SK-N-SH treated with all-trans-retinoic acid at 6 μM for 48 hours (cell line): Measurements from ENCODE around the gene GSTO2.
A peak's percentile ranks its signal among the peaks of the same experiment; 100 is the strongest.

Source experiments
- ATAC-seq: fragments of 200-7000 bp; cut with Tn5 transposase; 3 replicates; pipeline ENCODE4 v1.9.1; 2020; ENCODE audit warnings: mild to moderate bottlenecking, moderate library complexity
- ARNTL ChIP-seq: fragments of 450-650 bp; formaldehyde crosslinking; IDR thresholded peaks from 2 replicates; pipeline ENCODE4 v1.5.0; 2020; ENCODE audit warnings: low read depth, mild to moderate bottlenecking, moderate library complexity, borderline replicate concordance
- BACH2 ChIP-seq: fragments of 250-450 bp; sonication (Bioruptor Pico); IDR thresholded peaks from 2 replicates; pipeline ENCODE4 v1.9.0; 2021; ENCODE audit warnings: mild to moderate bottlenecking, borderline replicate concordance
- CSDC2 ChIP-seq: fragments of 250-450 bp; sonication (Bioruptor Pico); IDR thresholded peaks from 2 replicates; pipeline ENCODE4 v1.5.0; 2020; ENCODE audit warnings: mild to moderate bottlenecking, moderate library complexity
- GLIS3 ChIP-seq: fragments of 250-450 bp; sonication (Bioruptor Pico); IDR thresholded peaks from 2 replicates; pipeline ENCODE4 v1.5.0; 2020; ENCODE audit warnings: mild to moderate bottlenecking, moderate library complexity
- ISL1 ChIP-seq: fragments of 250-450 bp; sonication (Bioruptor Pico); IDR thresholded peaks from 2 replicates; pipeline ENCODE4 v2.1.2; 2022; ENCODE audit warnings: mild to moderate bottlenecking, moderate library complexity
- OSR1 ChIP-seq: fragments of 250-450 bp; sonication (Bioruptor Pico); IDR thresholded peaks from 2 replicates; pipeline ENCODE4 v1.8.0; 2022; ENCODE audit warnings: moderate library complexity, mild to moderate bottlenecking, inconsistent platforms
- PPARA ChIP-seq: fragments of 250-450 bp; sonication (Bioruptor Pico); IDR thresholded peaks from 2 replicates; pipeline ENCODE4 v1.5.0; 2020; ENCODE audit warnings: mild to moderate bottlenecking, borderline replicate concordance
- RARB ChIP-seq: fragments of 250-450 bp; sonication (Bioruptor Pico); IDR thresholded peaks from 2 replicates; pipeline ENCODE4 v1.8.0; 2021; ENCODE audit warnings: mild to moderate bottlenecking, moderate library complexity
- SNAI2 ChIP-seq: fragments of 250-450 bp; sonication (Bioruptor Pico); IDR thresholded peaks from 2 replicates; pipeline ENCODE4 v1.5.0; 2020; ENCODE audit warnings: mild to moderate bottlenecking, moderate library complexity
- TCF4 ChIP-seq: fragments of 250-450 bp; sonication (Bioruptor Pico); IDR thresholded peaks from 2 replicates; pipeline ENCODE4 v1.8.0; 2021; ENCODE audit warnings: mild to moderate bottlenecking, moderate library complexity, borderline replicate concordance
- TOX ChIP-seq: fragments of 250-450 bp; sonication (Bioruptor Pico); IDR thresholded peaks from 2 replicates; pipeline ENCODE4 v1.8.0; 2021; ENCODE audit warnings: mild to moderate bottlenecking, moderate library complexity, borderline replicate concordance
- ZC3H10 ChIP-seq: fragments of 250-450 bp; sonication (Bioruptor Pico); IDR thresholded peaks from 2 replicates; pipeline ENCODE4 v1.5.1; 2021; ENCODE audit warnings: mild to moderate bottlenecking, moderate library complexity
- ZFP3 ChIP-seq: fragments of 250-450 bp; sonication (Bioruptor Pico); IDR thresholded peaks from 2 replicates; pipeline ENCODE4 v1.5.0; 2020; ENCODE audit warnings: mild to moderate bottlenecking, moderate library complexity
- ZFP30 ChIP-seq: fragments of 450-650 bp; formaldehyde crosslinking; IDR thresholded peaks from 2 replicates; pipeline ENCODE4 v1.5.0; 2022; ENCODE audit warnings: mild to moderate bottlenecking, moderate library complexity
- ZNF565 ChIP-seq: fragments of 450-650 bp; formaldehyde crosslinking; conservative IDR thresholded peaks from 2 replicates; pipeline ENCODE4 v1.5.0; 2020; ENCODE audit warnings: low read depth, mild to moderate bottlenecking, moderate library complexity
- ZNF70 ChIP-seq: fragments of 450-650 bp; formaldehyde crosslinking; IDR thresholded peaks from 2 replicates; pipeline ENCODE4 v1.5.0; 2020; ENCODE audit warnings: mild to moderate bottlenecking, moderate library complexity
- TF ChIP-seq, protein P1 (sequence below): fragments of 250-450 bp; sonication (Bioruptor Pico); IDR thresholded peaks from 2 replicates; pipeline ENCODE4 v1.8.0; 2021; ENCODE audit warnings: low read depth, mild to moderate bottlenecking, moderate library complexity, borderline replicate concordance
- TF ChIP-seq, protein P2 (sequence below): fragments of 250-450 bp; sonication (Bioruptor Pico); IDR thresholded peaks from 2 replicates; pipeline ENCODE4 v1.5.1; 2021; ENCODE audit warnings: mild to moderate bottlenecking, moderate library complexity
- TF ChIP-seq, protein P3 (sequence below): fragments of 250-450 bp; sonication (Bioruptor Pico); IDR thresholded peaks from 2 replicates; pipeline ENCODE4 v1.5.1; 2020; ENCODE audit warnings: low read depth, mild to moderate bottlenecking, moderate library complexity
- TF ChIP-seq, protein P4 (sequence below): fragments of 250-450 bp; sonication (Bioruptor Pico); IDR thresholded peaks from 2 replicates; pipeline ENCODE4 v1.8.0; 2020; ENCODE audit warnings: mild to moderate bottlenecking, moderate library complexity, borderline replicate concordance

GSTO2 gene

DNA sequence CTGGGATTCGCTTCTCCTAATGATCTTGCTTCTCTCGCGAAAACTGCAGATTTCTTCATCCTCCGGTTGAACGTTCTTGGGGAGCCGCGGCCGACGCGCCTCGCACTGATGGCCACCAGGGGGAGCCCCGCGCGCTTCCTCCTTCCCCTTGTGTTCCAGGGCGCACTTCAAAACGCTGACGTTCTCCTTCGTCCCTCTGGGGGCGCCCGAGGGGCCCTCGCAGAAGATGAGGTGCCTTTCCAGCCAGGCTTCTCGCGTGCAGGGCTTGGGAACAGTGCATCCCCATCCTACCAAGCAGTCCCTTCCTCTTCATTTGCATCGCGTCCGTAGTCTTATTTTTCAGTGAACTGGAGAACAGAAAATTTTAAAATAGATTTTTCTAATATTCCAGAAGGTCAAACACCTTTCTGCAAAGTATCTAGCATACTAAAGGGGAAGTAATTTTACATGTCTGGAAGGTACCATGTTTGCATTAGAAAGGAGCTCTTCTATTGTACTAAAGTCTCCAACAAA lies 22.5 kb downstream of the GSTO2 start:
- TF ChIP-seq ISL1 (CRISPR knock-in tag) (no peak), ZC3H10 (CRISPR knock-in tag) (no peak), SNAI2 (no peak), CSDC2 (CRISPR knock-in tag) (no peak)
- TF ChIP-seq, protein P1, sequence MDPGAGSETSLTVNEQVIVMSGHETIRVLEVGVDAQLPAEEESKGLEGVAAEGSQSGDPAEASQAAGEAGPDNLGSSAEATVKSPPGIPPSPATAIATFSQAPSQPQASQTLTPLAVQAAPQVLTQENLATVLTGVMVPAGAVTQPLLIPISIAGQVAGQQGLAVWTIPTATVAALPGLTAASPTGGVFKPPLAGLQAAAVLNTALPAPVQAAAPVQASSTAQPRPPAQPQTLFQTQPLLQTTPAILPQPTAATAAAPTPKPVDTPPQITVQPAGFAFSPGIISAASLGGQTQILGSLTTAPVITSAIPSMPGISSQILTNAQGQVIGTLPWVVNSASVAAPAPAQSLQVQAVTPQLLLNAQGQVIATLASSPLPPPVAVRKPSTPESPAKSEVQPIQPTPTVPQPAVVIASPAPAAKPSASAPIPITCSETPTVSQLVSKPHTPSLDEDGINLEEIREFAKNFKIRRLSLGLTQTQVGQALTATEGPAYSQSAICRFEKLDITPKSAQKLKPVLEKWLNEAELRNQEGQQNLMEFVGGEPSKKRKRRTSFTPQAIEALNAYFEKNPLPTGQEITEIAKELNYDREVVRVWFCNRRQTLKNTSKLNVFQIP (CRISPR knock-in tag) = no peak
- TF ChIP-seq, protein P2, sequence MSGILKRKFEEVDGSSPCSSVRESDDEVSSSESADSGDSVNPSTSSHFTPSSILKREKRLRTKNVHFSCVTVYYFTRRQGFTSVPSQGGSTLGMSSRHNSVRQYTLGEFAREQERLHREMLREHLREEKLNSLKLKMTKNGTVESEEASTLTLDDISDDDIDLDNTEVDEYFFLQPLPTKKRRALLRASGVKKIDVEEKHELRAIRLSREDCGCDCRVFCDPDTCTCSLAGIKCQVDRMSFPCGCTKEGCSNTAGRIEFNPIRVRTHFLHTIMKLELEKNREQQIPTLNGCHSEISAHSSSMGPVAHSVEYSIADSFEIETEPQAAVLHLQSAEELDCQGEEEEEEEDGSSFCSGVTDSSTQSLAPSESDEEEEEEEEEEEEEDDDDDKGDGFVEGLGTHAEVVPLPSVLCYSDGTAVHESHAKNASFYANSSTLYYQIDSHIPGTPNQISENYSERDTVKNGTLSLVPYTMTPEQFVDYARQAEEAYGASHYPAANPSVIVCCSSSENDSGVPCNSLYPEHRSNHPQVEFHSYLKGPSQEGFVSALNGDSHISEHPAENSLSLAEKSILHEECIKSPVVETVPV = no peak
- TF ChIP-seq, all 23 proteins: peak for 0
- peak; percentile 99 for ATAC-seq

DNA sequence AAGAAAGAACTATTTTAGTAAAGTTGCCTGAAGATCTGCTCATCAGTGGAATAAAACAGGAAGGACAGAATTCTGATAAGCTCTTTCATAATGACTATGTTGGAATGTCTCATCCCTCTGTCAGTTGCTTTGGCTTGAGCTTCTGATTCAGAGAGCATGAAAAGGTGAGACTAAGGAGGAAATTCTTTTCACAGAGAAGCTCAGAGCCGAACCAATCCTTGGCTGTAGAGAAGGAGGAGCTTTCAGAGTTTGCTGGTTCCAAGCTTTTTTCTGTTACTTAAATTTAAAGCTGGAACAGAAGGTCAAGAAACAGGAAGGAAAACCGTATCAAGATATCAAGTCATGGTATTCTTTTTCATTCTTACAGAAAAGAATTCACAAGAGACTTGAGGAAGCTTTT lies 24.0 kb downstream of the GSTO2 start:
- ATAC-seq = no peak
- no peak for TF ChIP-seq ZFP3 (CRISPR knock-in tag)
- TF ChIP-seq SNAI2 = no peak
- TF ChIP-seq ZNF70 (CRISPR knock-in tag) = no peak
- TF ChIP-seq ZC3H10 (CRISPR knock-in tag) = no peak
- TF ChIP-seq GLIS3 (CRISPR knock-in tag) = no peak
- no peak for TF ChIP-seq RARB
- TF ChIP-seq, protein P2 = no peak
- no peak for TF ChIP-seq ZNF565
- TF ChIP-seq BACH2 (CRISPR knock-in tag) = no peak
- no peak for TF ChIP-seq TOX (CRISPR knock-in tag)
- no peak for TF ChIP-seq ARNTL (CRISPR knock-in tag)
- TF ChIP-seq ISL1 (CRISPR knock-in tag) = no peak
- TF ChIP-seq, protein P3, sequence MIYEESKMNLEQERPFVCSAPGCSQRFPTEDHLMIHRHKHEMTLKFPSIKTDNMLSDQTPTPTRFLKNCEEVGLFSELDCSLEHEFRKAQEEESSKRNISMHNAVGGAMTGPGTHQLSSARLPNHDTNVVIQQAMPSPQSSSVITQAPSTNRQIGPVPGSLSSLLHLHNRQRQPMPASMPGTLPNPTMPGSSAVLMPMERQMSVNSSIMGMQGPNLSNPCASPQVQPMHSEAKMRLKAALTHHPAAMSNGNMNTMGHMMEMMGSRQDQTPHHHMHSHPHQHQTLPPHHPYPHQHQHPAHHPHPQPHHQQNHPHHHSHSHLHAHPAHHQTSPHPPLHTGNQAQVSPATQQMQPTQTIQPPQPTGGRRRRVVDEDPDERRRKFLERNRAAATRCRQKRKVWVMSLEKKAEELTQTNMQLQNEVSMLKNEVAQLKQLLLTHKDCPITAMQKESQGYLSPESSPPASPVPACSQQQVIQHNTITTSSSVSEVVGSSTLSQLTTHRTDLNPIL (CRISPR knock-in tag) = no peak
- TF ChIP-seq OSR1 (CRISPR knock-in tag) = no peak
- TF ChIP-seq ZFP30 = no peak
- no peak for TF ChIP-seq TCF4 (CRISPR knock-in tag)
- TF ChIP-seq, protein P1 (CRISPR knock-in tag) = no peak

DNA sequence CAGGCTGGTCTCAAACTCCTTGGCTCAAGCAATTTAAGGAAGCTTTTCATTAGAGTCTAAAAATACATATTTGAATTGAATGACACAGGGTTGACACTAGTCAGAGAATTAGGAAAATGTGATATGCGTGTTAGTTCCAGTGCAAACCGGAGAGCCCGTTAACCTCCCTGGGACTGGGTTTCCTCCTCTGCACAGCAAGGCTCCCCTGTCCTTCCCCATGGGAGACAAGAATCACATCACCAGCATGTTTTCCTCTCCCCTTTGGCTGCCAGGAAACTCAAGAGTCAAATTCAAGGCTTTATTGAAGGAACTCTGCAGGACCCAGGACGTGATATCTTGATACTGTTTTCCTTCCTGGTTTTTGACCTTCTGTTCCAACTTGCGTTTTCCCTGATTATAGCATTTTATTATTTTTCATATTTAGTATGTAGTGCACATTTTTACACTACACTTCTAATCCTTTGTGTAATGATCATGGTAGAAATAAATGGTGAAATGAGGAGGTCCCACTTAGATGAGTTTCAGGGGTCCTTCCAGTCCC lies 24.9 kb downstream of the GSTO2 start:
- TF ChIP-seq ARNTL (CRISPR knock-in tag) (no peak), CSDC2 (CRISPR knock-in tag) (no peak), TOX (CRISPR knock-in tag) (no peak), ZFP3 (CRISPR knock-in tag) (no peak), ZNF565 (no peak), ZC3H10 (CRISPR knock-in tag) (no peak), PPARA (CRISPR knock-in tag) (no peak), RARB (no peak), ZFP30 (no peak), ZNF70 (CRISPR knock-in tag) (no peak), OSR1 (CRISPR knock-in tag) (no peak)
- TF ChIP-seq, protein P1 (CRISPR knock-in tag) = no peak
- TF ChIP-seq, protein P4, sequence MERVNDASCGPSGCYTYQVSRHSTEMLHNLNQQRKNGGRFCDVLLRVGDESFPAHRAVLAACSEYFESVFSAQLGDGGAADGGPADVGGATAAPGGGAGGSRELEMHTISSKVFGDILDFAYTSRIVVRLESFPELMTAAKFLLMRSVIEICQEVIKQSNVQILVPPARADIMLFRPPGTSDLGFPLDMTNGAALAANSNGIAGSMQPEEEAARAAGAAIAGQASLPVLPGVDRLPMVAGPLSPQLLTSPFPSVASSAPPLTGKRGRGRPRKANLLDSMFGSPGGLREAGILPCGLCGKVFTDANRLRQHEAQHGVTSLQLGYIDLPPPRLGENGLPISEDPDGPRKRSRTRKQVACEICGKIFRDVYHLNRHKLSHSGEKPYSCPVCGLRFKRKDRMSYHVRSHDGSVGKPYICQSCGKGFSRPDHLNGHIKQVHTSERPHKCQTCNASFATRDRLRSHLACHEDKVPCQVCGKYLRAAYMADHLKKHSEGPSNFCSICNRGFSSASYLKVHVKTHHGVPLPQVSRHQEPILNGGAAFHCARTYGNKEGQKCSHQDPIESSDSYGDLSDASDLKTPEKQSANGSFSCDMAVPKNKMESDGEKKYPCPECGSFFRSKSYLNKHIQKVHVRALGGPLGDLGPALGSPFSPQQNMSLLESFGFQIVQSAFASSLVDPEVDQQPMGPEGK = no peak

More for the DNA sequence above, 24.9 kb downstream of the GSTO2 start:
- no peak for ATAC-seq
